ENCODE results near the gene ZNF654. TPM values are rescaled to one million over a fixed set of nuclear protein-coding genes. Genes with fewer than 3 reads are reported as not detected.
A peak's percentile ranks its signal among the peaks of the same experiment; 100 is the strongest.

The ZNF654 gene
- total and polyA plus RNA-seq, 2 experiments from 2014 or later: 14.3 to 15.8 TPM

GRCh38 chr3:88105325-88105724, 46.3 kb downstream of the ZNF654 start:
- no peak overlapping the region for H2AFZ ChIP-seq
- H3K4me2 ChIP-seq (ENCODE audit: unreplicated experiment): no peak overlapping the region
- no peaks in the 10 kb centered on the region for H3K9me2 ChIP-seq (ENCODE audit: insufficient read depth)
- no peak overlapping the region for H3K27ac ChIP-seq
- no peaks in the 10 kb centered on the region for H3K9me3 ChIP-seq (ENCODE audit: low read depth)
- 0 out of 2 replicates have a peak, but pooled peaks cover 7% of the 10 kb centered on the region for H3K36me3 ChIP-seq (ENCODE audit: low read depth)
- no peak overlapping the region for H3K9ac ChIP-seq
- no peaks in the 10 kb centered on the region for H3F3A ChIP-seq (ENCODE audit: insufficient read depth)
- H3K79me2 ChIP-seq (ENCODE audit: insufficient read depth): peaks cover 100% of the 10 kb centered on the region
- in situ Hi-C loops (cut with MboI): no loop called here
- no peak for TF ChIP-seq EZH2phosphoT487 (IDR thresholded peaks at IDR 0.05; ENCODE audit: insufficient read depth, low read depth)
- no peak for TF ChIP-seq EZH2 (IDR thresholded peaks at IDR 0.05; ENCODE audit: insufficient read depth, poor library complexity, severe bottlenecking)
- peak; percentile 20 for DNase-seq
- H3K27me3 ChIP-seq (replicated peaks; ENCODE audit: insufficient read depth): no peaks in the 10 kb centered on the region
- H3K4me1 ChIP-seq (ENCODE audit: insufficient read depth): peaks cover 15% of the 10 kb centered on the region
- no peak overlapping the region for H3K4me3 ChIP-seq
- no peaks in the 10 kb centered on the region for H4K20me1 ChIP-seq (ENCODE audit: insufficient read depth)

DNA sequence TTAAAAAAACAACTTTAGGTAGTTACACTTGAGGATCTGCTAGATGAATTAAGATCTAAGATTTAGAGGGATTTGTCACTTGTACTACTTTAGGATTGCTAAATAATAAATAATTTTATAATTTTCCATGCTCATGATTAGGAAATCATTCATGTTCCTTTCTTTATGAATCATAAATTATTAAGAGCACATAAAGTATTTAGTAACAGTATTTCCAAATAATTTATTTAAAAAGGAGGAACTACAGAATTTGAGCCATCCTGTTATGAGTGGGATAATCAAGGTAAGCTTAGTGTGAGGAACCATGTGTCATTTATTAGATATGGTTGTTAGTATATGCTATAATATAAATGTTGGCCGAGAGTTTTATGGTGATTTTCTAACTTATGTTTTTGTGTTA, 53.2 kb downstream of the ZNF654 start:
- TF ChIP-seq EZH2 (IDR thresholded peaks at IDR 0.05; ENCODE audit: insufficient read depth, poor library complexity, severe bottlenecking): no peak
- no peak for TF ChIP-seq EZH2phosphoT487 (IDR thresholded peaks at IDR 0.05; ENCODE audit: insufficient read depth, low read depth)
- H3K36me3 ChIP-seq (ENCODE audit: low read depth): peaks cover 3% of the 10 kb centered on the region; the same call in 1 of the 2 replicates
- 94 to 97% methylated on average over 1 of the region's 1 CpG for WGBS, 2 experiments (ENCODE audit: low coverage in 1 of 2, low lambda C conversion rate in 2 of 2, missing lambda C conversion rate in 2 of 2)
- no peak overlapping the region for H3K9ac ChIP-seq
- peaks cover 97% of the 10 kb centered on the region for H3K79me2 ChIP-seq (ENCODE audit: insufficient read depth)
- H2AFZ ChIP-seq: no peak overlapping the region
- H3K4me2 ChIP-seq (ENCODE audit: unreplicated experiment): no peak overlapping the region
- no peak overlapping the region for H3K27ac ChIP-seq
- H3K4me1 ChIP-seq (ENCODE audit: insufficient read depth): peaks cover 9% of the 10 kb centered on the region; the same call in 1 of the 2 replicates
- H3K9me3 ChIP-seq (ENCODE audit: low read depth): no peaks in the 10 kb centered on the region
- H4K20me1 ChIP-seq (ENCODE audit: insufficient read depth): peaks cover 5% of the 10 kb centered on the region
- H3K27me3 ChIP-seq (replicated peaks; ENCODE audit: insufficient read depth): no peaks in the 10 kb centered on the region
- H3K4me3 ChIP-seq: no peak overlapping the region
- DNase-seq: no peak
- H3K9me2 ChIP-seq (ENCODE audit: insufficient read depth): no peaks in the 10 kb centered on the region
- in situ Hi-C loops (cut with MboI): no loop called here
- peaks cover 15% of the 10 kb centered on the region; the same call in 1 of the 2 replicates for H3F3A ChIP-seq (ENCODE audit: insufficient read depth)

DNA sequence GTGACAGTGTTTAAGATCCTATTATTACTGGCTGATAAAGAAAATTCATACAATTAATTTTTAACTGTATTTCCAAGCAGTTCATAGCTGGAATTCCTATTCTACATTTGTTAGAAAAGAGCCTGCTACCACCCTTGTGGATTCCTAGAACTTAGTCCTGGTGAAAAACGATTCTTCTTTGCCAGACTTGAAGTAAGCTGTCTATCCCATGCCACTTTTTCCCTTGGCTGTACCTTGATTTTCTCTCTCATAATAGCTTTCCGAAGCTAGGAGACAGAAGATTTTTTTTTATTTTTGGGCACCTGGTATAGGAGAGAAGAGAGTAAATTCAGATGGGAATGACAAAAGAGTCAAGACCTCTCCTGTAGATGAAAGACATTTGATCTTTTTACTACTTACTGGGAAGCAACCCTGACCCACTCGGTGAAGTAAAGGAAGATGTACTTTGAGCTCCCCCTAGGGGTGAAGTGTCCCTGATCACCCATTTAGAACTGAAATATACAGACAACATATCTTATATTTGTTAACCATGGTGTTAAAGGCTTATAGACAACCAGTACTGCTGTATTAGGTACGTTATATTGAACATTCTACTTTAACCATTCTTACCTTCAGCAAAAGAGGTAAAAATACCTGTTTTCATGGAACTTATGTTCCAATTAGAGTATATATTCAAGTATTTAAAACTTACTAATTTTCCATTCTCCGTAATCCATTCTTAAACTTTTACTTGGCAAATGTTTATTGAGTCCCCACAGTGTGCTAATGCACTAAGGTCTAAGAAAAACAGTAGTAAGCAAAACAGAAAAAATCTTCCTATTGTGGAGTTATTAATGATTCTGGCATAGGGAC, 54.5 kb downstream of the ZNF654 start:
- no peak overlapping the region; the same call in 1 of the 2 replicates for H2AFZ ChIP-seq
- no peaks in the 10 kb centered on the region for H3K9me2 ChIP-seq (ENCODE audit: insufficient read depth)
- H3K4me2 ChIP-seq (ENCODE audit: unreplicated experiment): peak overlapping the region; percentile 17
- no peak for TF ChIP-seq EZH2phosphoT487 (IDR thresholded peaks at IDR 0.05; ENCODE audit: insufficient read depth, low read depth)
- TF ChIP-seq EZH2 (IDR thresholded peaks at IDR 0.05; ENCODE audit: insufficient read depth, poor library complexity, severe bottlenecking): no peak
- no peak overlapping the region for H3K4me3 ChIP-seq
- H3K36me3 ChIP-seq (ENCODE audit: low read depth): peaks cover 3% of the 10 kb centered on the region; the same call in 1 of the 2 replicates
- peaks cover 97% of the 10 kb centered on the region for H3K79me2 ChIP-seq (ENCODE audit: insufficient read depth)
- peaks cover 15% of the 10 kb centered on the region; the same call in 1 of the 2 replicates for H3F3A ChIP-seq (ENCODE audit: insufficient read depth)
- in situ Hi-C loops (cut with MboI): no loop called here
- WGBS, 2 experiments (ENCODE audit: low coverage in 1 of 2, low lambda C conversion rate in 2 of 2, missing lambda C conversion rate in 2 of 2): 25 to 27% methylated on average over 5 of the region's 5 CpGs
- H3K9ac ChIP-seq: no peak overlapping the region
- peaks cover 9% of the 10 kb centered on the region; the same call in 1 of the 2 replicates for H3K4me1 ChIP-seq (ENCODE audit: insufficient read depth)
- H4K20me1 ChIP-seq (ENCODE audit: insufficient read depth): peaks cover 5% of the 10 kb centered on the region
- H3K27ac ChIP-seq: no peak overlapping the region
- DNase-seq: peak; percentile 74
- no peaks in the 10 kb centered on the region for H3K27me3 ChIP-seq (replicated peaks; ENCODE audit: insufficient read depth)
- no peaks in the 10 kb centered on the region for H3K9me3 ChIP-seq (ENCODE audit: low read depth)

- H3K36me3 ChIP-seq (ENCODE audit: low read depth): peaks cover 3% of the 10 kb centered on the region; the same call in 1 of the 2 replicates
- WGBS, 2 experiments (ENCODE audit: low coverage in 1 of 2, low lambda C conversion rate in 2 of 2, missing lambda C conversion rate in 2 of 2): 97 to 98% methylated on average over 3 of the region's 3 CpGs
- no peaks in the 10 kb centered on the region for H3K9me2 ChIP-seq (ENCODE audit: insufficient read depth)
- no peak overlapping the region for H3K4me3 ChIP-seq
- no peak overlapping the region for H3K4me2 ChIP-seq (ENCODE audit: unreplicated experiment)
- H3K9me3 ChIP-seq (ENCODE audit: low read depth): no peaks in the 10 kb centered on the region
- in situ Hi-C loops (cut with MboI): no loop called here
- H3K79me2 ChIP-seq (ENCODE audit: insufficient read depth): peaks cover 90% of the 10 kb centered on the region
- H3K4me1 ChIP-seq (ENCODE audit: insufficient read depth): peaks cover 2% of the 10 kb centered on the region; the same call in 1 of the 2 replicates
- H3F3A ChIP-seq (ENCODE audit: insufficient read depth): peaks cover 15% of the 10 kb centered on the region; the same call in 1 of the 2 replicates
- H4K20me1 ChIP-seq (ENCODE audit: insufficient read depth): peaks cover 5% of the 10 kb centered on the region
- no peak for DNase-seq
- H3K9ac ChIP-seq: no peak overlapping the region
- no peak for TF ChIP-seq EZH2 (IDR thresholded peaks at IDR 0.05; ENCODE audit: insufficient read depth, poor library complexity, severe bottlenecking)
- no peak for TF ChIP-seq EZH2phosphoT487 (IDR thresholded peaks at IDR 0.05; ENCODE audit: insufficient read depth, low read depth)
- no peak overlapping the region for H3K27ac ChIP-seq
- H2AFZ ChIP-seq: no peak overlapping the region
- no peaks in the 10 kb centered on the region for H3K27me3 ChIP-seq (replicated peaks; ENCODE audit: insufficient read depth)
These were observed 56.0 kb downstream of the ZNF654 start for GRCh38 chr3:88114878-88115549.

All from GM23248 (cell line).